AG08396 (cell line): ENCODE measurements around the gene PDCD11.
"Not testable (repeated sequence)": the region's sequence is repeated elsewhere in the genome, so short reads cannot be mapped to it uniquely, and the experiment has no call there.

Source experiments
- DNase-seq: peaks from one replicate; pipeline ENCODE4 v3.0.0; 2012; ENCODE audit warnings: low spot score, mixed read lengths

PDCD11 gene

GRCh38 chr10:103476046-103476768 lies 79.8 kb downstream of the PDCD11 start:
- DNase-seq = no peak

- no peak for DNase-seq
Observed at GRCh38 chr10:103478671-103479070, 82.2 kb downstream of the PDCD11 start.

- DNase-seq = no peak
Observed at GRCh38 chr10:103479135-103479534, 82.7 kb downstream of the PDCD11 start, which contains the start of gene CALHM3. TSS of gene CALHM3 (minus strand) at chr10:103479240. CDS start at chr10:103479032, 208 bp downstream.

- peak; percentile 70 for DNase-seq
Observed at GRCh38 chr10:103480521-103480920, 84.1 kb downstream of the PDCD11 start.

DNA sequence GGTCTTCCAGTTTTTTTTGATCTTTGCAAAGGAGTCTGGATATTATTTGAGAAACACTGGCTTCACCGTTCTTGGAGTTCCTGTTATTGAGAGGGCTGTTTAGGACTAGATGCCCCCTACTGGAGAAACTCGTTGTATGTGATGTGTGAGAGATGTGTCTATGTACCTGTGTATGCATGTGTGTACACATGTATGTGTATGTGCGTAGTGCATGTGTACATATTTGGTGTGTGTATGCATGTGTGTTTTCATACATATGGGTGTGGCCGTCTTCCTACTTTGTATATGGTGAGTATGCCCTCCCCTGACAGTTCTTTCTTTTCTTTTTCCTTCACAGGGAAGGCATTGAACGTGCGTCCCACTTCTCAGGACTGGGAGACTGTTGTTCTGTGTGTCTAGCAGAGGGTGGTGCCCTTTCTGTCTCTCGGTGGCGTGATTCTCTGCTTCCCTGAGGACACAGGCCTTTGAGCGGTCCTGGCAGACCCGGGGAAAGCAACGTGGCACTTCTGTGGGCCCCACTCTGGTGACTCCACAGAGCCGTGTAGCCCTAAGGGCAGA lies 85.6 kb downstream of the PDCD11 start:
- peak; percentile 71 for DNase-seq

GRCh38 chr10:103486635-103487409 lies 90.4 kb downstream of the PDCD11 start:
- not testable (repeated sequence) for DNase-seq

GRCh38 chr10:103487410-103487708 lies 90.9 kb downstream of the PDCD11 start:
- DNase-seq = no peak

DNA sequence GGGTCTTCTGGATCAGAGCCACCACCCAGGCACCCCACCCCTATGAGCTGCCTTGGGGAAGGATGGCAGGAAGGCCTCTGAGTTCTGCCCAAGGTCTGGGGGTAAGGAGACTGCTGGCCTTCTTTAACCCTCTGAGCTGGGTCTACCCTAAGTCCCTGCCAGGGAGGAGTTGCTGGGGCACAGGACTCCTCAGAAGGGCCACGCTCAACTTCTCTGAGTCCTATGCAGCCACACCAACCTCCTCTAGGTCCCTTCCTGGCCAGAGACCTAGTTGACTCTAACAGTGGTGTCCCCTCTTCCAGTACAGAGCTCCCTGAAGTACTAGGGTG lies 94.5 kb downstream of the PDCD11 start:
- no peak for DNase-seq

GRCh38 chr10:103491729-103492364 lies 95.4 kb downstream of the PDCD11 start:
- peak; percentile 87 for DNase-seq

DNA sequence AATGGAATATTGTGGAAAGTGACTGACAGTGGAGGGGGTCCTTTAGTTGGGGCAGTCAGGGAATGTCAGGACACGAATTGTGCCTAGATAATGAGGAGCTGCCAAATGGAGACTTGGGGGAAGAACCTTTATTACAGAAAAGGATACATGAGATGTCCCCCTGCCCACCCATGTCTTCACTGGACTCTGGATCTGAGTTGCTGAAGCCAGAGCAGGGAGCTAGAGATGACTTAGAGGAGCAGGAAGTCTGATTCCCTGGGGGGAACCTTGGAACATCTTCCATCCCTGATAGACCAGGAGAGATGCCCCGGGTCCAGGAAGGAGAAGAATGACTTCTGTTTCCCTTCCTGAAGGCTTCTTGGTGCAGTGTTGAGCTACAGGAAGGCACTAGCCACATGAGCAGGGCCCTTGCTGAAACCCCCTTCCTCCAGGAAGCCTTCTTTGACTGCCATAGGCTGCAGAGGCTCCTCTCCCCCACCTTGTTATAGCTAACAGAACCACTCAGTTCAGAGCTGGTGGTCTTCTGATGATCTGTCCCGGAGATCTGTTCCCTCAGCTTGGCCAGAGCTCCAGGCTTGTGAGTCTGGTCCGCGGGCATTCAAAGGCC lies 96.3 kb downstream of the PDCD11 start:
- no peak for DNase-seq

DNA sequence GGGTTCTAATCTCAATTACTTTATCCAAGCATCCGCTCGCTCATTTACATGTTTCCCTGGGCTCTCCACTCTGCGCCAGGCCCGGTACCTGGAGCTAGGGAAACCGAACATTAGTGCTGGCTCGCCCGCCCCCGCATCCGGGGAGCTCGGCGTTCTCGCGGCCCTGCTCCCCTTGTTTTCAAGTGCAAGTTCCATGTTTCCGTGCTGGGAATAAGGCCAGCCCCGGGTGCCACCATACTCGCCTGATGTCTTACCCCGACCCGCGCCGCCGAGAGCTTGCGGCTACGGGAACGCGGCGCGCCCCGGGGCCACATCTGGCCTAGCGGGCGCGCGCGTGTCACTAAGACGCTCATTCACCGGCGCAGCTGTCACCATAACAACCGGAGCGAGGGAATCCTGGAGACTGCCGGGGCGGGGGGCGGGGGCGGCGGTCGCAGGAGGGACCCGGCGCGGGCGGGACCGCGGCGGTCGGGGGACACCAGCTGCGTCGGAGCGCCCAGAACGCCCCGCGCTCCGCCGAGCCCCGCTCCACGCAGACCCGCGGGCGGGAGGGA lies 97.0 kb downstream of the PDCD11 start, which contains the start of gene NEURL1:
Gene NEURL1 (plus strand): TSS at position 344 of the 554 bp plus-strand sequence. CDS start 683 bp downstream, outside the sequence.
- DNase-seq = peak; percentile 42

DNA sequence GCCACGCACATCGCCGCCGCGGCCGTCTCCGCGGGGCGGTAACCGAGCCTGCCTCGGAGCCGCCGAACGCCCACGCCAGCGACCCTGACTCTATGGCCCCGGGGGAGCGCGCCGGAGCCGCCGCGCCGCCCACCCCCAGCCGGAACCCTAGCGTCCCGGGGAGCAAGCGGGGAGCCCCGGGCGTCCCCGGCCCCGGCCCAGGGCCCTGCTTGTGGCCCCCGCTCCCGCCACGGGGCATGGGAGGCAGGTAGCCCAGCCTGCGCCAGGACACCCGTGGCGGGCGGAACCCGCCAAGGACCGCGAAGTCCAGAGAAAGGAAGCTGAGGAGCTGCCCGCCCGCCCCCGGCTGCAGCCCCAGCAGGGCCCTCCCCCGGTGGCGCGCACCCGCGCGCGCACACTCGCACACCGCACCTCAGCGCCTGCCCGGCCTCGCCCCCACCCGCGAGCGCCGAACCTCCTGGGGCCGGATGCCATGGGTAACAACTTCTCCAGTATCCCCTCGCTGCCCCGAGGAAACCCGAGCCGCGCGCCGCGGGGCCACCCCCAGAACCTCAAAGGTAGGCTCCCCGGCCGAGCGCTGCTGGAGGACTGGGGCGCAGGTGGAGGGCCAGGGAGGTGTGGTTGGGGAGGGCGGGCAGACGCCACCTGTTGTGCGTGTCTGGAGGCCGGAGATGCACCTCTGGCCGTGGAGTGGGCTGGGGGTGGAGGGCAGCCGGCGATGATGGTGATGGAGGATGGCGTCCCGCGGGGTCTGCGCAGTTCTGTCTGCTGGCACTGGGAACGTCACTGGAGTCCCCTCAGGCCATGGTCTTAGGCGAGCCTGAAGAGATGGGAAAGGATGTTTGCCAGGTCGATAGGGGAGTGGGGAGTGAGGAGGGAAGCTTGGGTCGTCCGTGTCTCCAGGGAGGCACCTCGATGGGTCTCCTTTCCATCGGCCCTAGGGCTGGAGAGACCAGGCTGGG lies 97.8 kb downstream of the PDCD11 start:
- DNase-seq = peak; percentile 39

GRCh38 chr10:103495321-103495720 lies 98.9 kb downstream of the PDCD11 start:
- DNase-seq = no peak
